Jurkat, Clone E6-1 (cell line): ENCODE results near the gene SPARC.
"Not testable (repeated sequence)": the region's sequence is repeated elsewhere in the genome, so short reads cannot be mapped to it uniquely, and the experiment has no call there.

Source experiments
- DNase-seq: peaks from one replicate; pipeline ENCODE4 v3.0.0-alpha.2; 2011; ENCODE audit warnings: low read depth, low spot score
- H3K4me3 ChIP-seq: 2 replicates; pipeline ENCODE4 v1.5.1; 2011; ENCODE audit warnings: mild to moderate bottlenecking, low read length, control low read depth, moderate library complexity

SPARC gene

DNA sequence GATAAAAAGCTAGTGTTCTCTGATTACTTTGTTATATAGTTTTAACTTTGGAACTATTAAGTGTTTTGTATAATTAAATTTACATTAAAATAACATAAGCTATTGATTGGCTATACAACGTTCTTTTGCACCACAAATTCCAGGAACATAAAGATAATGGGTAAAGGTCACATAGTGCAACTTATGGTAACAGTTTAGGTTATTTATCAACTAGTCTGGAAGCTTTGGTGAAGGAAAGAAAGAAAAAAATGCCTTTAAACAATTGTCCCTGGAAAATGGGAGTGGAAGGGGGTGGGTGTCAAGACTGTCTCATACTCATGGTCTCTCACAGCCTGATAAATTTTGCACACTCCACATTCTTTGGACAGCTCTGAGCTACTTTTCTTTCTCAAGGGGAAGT is 17.1 kb upstream of the SPARC start:
- no peak overlapping the region for H3K4me3 ChIP-seq
- DNase-seq: no peak

- no peak for DNase-seq
- H3K4me3 ChIP-seq: no peak overlapping the region
These were observed 16.5 kb upstream of the SPARC start for GRCh38 chr5:151703227-151703626.

DNA sequence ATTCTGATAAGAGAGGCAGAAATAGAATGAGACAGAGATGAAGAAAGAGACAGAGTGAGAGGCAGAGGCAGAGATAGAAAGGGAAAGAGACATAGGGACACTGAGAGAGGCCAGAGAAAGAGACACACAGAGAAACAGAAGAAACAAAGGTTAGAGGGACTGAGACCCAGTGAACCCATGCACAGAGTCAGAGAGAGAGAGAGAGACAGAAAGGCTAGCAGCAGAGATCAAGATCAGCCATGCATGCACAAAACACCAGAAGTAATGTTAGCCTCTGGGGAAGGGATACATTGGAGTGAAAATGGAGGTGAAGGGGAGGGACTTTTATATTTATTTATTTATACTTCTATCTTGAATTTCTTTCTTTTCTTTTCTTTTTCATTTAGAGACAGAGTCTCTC is 14.1 kb upstream of the SPARC start:
- H3K4me3 ChIP-seq: no peak overlapping the region
- DNase-seq: no peak

DNA sequence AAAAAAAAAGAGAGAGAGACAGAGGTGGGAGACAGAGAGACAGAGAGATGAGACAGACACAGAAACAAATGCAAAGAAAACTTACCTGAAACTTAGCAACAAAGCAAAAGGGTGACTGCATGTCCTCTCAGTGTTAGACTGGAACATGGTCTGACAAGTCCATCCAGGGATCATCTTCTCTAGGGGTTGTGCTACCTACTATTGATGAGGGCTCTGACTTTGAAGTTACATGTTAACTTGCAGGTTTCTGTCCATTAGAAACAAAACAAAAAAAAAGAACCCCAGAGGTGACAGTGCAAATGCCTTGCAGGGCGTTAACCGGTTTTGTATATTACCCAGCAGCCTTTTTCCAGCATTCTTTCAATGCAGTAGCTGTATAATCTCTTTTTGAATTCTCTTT is 13.6 kb upstream of the SPARC start:
- H3K4me3 ChIP-seq: no peak overlapping the region
- no peak for DNase-seq

DNA sequence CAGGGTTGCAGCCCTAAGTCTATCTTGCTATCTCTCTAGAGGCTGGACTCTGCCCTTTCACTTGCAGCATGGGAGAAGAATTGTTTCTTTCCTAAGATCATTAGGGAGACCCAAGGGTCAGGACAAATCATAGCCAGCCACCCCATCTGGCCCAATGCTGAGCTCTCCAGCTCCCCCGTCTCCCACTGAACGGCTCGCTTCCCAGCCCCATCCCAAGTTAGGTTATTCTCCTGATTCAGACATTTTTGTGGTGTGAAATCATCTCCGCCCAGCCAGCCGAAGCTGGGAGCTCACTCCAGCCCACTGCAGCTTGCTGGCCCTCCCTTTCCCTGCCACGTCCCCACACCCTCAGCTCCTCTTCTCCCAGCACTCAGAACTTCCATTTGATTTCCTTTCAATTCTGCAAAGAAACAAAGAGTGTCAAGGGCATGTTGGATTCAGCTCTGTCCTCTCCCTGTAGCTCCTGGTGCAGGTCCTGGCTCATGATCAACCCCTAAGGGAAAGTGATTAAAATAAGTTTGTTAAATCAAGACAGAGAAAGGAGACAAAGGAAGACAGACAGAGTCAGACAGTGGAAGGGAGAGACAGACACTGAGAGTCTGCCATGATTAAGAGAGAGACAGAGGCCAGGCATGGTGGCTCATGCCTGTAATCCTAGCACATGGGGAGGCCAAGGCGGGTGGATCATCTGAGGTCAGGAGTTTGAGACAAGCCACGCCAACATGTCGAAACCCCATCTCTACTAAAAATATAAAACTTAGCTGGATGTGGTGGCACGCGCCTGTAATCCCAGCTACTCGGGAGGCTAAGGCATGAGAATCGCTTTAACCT is 12.6 kb upstream of the SPARC start:
- no peak overlapping the region for H3K4me3 ChIP-seq
- DNase-seq: no peak

DNA sequence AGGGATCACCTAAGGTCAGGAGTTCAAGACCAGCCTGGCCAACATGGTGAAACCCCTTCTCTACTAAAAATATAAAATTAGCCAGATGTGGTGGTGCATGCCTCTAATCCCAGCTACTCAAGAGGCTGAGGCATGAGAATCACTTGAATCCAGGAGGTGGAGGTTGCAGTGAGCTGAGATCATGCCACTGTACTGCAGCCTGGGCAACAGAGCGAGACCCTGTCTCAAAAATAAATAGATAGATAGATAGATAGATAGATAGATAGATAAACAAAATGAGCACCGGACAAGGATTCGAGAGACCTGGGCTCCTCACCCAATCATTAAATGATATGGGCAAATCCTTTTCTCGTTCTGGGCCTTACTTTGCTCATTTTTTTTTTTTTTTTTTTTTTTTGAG is 11.4 kb upstream of the SPARC start:
- not testable (repeated sequence) for H3K4me3 ChIP-seq, DNase-seq

- no peak for DNase-seq
- H3K4me3 ChIP-seq: no peak overlapping the region
These were observed 10.7 kb upstream of the SPARC start for GRCh38 chr5:151697452-151697851.

GRCh38 chr5:151696470-151697061 is 9.9 kb upstream of the SPARC start:
- no peak overlapping the region for H3K4me3 ChIP-seq
- no peak for DNase-seq

GRCh38 chr5:151695464-151695863 is 8.7 kb upstream of the SPARC start:
- no peak overlapping the region for H3K4me3 ChIP-seq
- no peak for DNase-seq

DNA sequence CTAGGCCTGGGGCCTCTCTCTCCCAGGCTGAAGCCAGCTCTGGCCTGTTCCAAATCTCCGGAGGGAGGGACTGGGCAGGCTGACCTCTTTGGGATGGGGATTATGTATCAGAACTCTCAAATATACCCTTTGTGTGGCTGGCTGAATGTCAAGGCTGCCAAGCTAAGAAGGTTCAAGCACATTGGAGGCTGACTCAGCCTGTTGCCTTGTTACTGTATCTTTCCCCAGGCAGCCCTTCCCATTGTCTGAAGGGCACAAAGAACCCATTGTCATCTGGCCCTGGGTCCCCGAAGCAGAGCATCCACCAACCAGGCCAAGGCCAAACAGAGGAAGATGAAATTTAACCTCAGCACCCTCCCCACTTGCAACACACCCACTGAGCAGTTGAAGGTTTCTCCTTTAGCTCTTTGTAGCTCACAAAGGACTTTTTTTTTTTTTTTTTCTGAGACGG is 7.3 kb upstream of the SPARC start:
- no peak overlapping the region for H3K4me3 ChIP-seq
- no peak for DNase-seq

GRCh38 chr5:151692312-151692711 is 5.6 kb upstream of the SPARC start:
- no peak overlapping the region for H3K4me3 ChIP-seq
- no peak for DNase-seq

GRCh38 chr5:151691706-151692105 is 5.0 kb upstream of the SPARC start:
- H3K4me3 ChIP-seq: no peak overlapping the region
- no peak for DNase-seq

- H3K4me3 ChIP-seq, DNase-seq: not testable (repeated sequence)
These were observed 2.9 kb upstream of the SPARC start for GRCh38 chr5:151689591-151689990.

DNA sequence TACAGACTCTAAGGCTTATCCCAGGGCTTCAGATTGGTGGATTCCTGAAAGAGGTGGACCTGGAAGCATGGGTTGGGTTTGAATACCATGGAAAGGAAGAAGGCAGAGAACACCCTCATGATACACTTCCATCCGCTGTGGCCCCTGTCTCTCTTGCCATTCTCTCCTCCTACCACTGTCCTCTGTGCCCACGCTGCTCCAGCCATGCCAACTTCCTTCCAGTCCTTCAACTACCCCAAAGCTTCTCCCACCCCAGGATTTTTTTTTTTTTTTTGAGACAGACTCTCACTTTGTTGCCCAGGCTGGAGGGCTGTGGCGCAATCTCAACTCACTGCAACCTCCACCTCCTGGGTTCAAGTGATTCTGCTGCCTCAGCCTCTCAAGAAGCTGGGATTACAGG is 1.7 kb upstream of the SPARC start:
- no peak overlapping the region for H3K4me3 ChIP-seq
- DNase-seq: no peak

GRCh38 chr5:151685749-151686673 is 704 bp downstream of the SPARC start:
- no peak for DNase-seq
- peak overlapping the region; percentile 50 for H3K4me3 ChIP-seq

DNA sequence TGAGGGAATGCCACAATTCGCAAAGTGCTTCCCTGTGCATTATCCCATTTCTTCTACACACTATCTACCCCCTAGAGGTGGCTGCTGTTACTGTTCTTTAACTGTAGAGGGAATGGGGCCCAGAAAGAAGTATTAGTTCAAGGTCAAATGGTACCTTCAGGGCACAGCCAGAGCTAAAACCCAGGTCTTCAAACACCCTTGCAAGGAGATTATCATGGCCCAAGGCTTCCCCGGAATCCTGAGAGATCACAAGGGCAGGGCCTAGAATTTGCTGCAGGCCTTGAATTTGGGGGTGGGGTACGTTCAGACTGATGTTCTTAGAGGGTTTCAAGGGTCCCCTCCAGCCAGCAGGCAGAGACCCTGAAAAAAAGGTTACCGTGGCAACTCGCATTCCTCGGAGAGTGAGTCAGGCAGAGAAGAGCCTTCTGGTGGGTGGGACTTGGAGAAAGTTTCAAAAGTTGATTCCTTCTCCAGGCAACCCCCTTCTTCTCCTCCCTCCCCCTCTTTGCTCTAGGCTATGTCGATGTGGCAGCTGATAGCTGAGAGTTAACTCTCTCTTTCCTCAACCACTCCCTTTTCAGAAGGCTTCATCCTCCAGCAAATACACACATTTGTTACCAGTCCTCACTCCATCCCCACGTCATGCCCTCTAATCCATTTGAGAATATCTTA is 1.9 kb downstream of the SPARC start:
- H3K4me3 ChIP-seq: no peak overlapping the region
- DNase-seq: no peak

DNA sequence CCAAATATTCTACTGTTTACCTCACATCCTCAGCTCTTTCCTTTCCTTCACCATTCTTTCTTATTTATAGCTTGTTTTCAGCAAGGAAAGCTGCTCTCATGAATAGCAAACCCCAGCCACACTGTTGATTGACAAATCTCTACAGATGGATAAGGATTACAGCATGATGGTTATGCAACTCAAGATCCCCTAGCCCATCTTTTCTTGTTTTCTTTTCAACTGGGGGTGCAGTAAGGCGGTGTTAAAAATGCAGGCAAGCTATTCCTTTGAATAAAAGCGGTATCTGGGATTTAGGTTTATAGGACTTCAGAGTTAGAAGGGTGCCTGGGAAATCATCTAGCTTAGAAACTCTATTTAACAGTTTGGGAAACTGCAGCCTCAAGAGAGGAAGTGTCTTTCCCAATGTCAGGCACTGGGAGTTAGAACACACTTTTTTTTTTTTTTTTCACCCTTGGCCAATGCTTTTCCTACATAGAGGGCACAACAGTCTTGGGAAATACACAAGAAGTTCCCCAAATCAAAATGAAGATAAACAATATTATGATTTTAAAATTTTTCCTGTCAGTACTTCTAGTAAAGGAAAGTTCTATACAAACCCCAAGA is 2.6 kb downstream of the SPARC start:
- no peak for DNase-seq
- no peak overlapping the region for H3K4me3 ChIP-seq

DNA sequence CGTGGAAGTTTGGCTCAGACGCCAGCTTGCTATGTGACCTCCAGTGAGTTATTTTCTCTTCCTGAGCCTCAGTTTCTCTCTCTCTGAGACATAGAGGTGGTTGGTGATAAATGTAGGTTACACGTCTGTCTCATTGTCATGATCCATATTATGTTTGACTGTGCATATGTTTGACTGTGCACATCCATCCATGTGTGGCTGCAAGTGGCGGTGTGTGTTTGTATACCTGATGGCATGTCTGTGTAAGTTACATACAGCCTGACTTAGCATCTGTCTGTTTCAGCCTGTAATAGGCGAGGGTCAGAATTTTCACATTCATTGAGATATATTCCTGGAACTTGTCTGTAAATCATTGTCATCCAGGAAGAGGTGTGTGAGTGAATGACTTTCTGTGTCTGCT is 3.3 kb downstream of the SPARC start:
- no peak overlapping the region for H3K4me3 ChIP-seq
- no peak for DNase-seq

- H3K4me3 ChIP-seq: no peak overlapping the region
- no peak for DNase-seq
These were observed 3.9 kb downstream of the SPARC start for GRCh38 chr5:151682751-151683331.
